ENCODE data around the gene LINGO3.

Gene LINGO3

DNA sequence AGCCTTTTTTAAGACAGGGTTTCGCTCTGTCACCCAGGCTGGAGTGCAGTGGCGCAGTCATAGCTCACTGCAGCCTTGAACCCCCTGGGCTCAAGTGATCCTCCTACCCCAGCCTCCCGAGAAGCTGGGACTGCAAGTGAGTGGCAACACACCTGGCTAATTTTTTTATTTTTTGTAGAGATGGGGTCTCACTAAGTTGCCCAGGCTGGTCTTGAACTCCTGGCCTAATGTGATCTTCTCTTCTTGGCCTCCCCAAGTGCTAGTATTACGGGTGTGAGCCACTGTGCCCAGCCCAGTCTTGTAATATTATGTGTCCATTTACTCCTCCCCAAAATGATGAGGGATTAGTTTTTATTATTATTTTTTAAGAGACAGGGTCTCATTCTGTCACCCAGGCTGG is 3.1 kb upstream of the LINGO3 start:
- TF ChIP-seq ZNF274 (IDR thresholded peaks at IDR 0.05; ENCODE audit: low read depth, low read length), result no peak
- no peak overlapping the region for H3K4me3 ChIP-seq (ENCODE audit: low read length)

DNA sequence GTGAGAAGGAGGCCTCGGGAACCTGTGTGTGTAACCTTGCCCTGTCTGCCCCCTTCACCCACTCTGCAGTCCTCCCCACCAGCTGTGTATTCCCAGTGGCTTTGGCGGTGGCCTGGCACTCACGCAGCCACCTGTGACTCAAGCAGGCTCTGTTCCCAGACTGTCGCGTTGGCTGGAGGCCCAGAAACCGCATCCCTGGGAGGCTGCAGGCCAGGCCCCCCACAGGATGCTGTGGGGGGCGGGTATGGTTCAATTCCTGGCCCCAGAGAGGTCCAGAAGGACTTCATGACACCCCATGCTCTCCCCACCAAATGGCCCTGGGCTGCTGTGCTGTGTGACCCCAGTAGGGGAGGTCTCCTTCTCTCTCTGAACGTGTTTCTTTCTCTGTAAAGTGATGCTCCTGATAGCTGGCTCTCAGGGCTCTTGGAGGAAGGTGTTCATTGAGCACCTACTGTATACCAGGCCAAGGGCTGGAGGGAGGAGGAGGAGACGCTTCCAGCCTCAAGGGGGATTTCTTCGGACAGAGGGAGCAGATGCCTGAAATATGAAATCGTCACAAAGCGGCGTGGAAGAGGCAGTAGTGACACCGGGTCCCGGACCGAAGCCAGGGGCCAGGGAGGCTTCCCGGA is 1.9 kb upstream of the LINGO3 start:
- no peak for TF ChIP-seq ZNF274 (IDR thresholded peaks at IDR 0.05; ENCODE audit: low read depth, low read length)
- H3K4me3 ChIP-seq (ENCODE audit: low read length), result no peak overlapping the region

- no peak overlapping the region for H3K4me3 ChIP-seq (ENCODE audit: low read length)
- no peak for TF ChIP-seq ZNF274 (IDR thresholded peaks at IDR 0.05; ENCODE audit: low read depth, low read length)
Measured at GRCh38 chr19:2307518-2308012, 389 bp downstream of the LINGO3 start.

DNA sequence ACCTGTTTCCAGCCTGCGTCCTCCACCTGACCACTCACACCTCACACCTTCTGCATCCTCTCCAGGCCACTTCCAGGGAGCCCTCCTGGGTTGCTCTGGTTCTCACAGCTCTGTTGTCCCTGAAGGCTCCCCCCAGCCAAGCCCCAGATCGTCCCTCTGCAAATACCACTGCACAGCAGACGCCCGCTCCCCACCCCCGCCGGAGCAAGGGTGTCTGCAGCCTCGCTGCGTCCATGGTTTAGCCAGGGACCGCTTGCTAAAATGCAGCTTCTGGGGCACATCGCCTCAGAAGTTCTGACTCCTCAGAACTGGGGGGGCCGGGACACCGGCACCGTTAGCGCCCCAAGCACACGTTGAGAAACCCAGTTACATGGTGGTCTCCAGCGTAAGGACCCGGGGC is 983 bp downstream of the LINGO3 start:
- no peak overlapping the region for H3K4me3 ChIP-seq (ENCODE audit: low read length)
- no peak for TF ChIP-seq ZNF274 (IDR thresholded peaks at IDR 0.05; ENCODE audit: low read depth, low read length)

DNA sequence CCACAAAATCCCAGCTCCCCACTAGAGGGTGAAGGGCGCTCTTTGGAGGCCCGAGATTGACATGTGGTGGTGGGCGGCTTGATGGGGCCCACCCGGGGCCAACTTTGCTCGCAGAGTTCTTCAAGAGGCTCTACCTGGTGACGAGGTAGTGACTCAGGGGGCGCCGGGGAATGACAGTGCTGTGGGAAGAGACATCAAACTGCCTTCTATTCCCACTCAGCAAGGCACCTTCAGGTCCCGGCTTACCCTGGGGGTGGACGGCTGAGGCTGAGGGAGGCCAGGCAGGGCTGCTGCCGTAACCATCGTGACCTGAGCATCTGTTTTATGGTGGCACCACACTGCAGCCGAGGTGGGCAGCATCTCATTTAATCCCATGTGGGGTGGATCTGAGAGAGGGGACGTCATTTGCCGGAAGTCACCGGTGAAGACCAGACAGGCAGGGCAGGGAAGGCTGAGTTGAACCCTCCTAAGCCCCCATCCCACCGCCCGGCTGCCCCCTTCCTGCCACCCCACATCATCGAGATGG is 1.6 kb downstream of the LINGO3 start:
- TF ChIP-seq ZNF274 (IDR thresholded peaks at IDR 0.05; ENCODE audit: low read depth, low read length), result no peak
- H3K4me3 ChIP-seq (ENCODE audit: low read length), result no peak overlapping the region

DNA sequence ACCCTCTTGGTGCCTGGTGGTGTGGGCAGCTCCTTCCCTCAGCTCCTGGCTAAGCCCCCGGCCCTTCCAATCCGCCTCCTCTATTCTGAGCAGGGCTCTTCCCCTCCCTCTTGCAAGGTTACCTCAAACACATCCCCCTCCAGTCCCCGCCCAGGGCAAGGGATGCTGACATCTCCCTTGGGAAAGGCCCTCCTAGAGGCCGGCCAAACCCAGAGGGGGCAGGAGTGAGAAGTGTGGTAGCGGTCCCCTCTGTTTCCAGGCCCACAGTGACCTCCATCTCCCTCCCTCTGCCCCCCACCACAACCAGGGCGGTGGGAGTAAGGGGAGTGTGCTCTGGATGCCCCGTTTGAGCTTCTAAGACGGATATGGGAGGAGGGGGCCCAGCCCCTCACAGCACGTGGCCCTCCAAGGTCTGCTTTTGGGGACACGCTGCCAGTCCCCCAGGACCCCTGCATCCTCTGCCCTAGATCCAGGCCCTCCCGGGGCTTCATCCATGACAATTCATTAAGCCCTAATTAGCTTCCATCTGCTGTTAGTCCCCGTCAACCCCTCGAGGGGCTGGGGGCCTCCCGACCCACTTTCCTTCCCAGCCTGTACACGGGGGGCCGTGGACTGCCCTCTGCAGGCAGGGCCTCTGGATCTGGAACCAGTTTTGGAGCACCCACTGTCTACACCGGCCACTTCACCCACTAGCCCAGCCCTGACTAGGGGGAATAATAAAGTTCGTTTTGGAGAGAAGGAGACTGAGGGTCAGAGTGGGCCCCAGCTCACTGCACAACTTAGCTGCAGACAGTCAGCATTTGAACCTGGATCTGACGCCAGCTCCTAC is 2.3 kb downstream of the LINGO3 start:
- no peak for TF ChIP-seq ZNF274 (IDR thresholded peaks at IDR 0.05; ENCODE audit: low read depth, low read length)

GRCh38 chr19:2303211-2303798 is 4.6 kb downstream of the LINGO3 start:
- TF ChIP-seq ZNF274 (IDR thresholded peaks at IDR 0.05; ENCODE audit: low read depth, low read length), result no peak

More for the DNA sequence above, 2.3 kb downstream of the LINGO3 start:
- no peak overlapping the region for H3K4me3 ChIP-seq (ENCODE audit: low read length)

GRCh38 chr19:2302319-2303210 is 5.4 kb downstream of the LINGO3 start:
- H3K4me3 ChIP-seq (ENCODE audit: low read length), result no peak overlapping the region
- no peak for TF ChIP-seq ZNF274 (IDR thresholded peaks at IDR 0.05; ENCODE audit: low read depth, low read length)

More at GRCh38 chr19:2303211-2303798, 4.6 kb downstream of the LINGO3 start:
- no peak overlapping the region for H3K4me3 ChIP-seq (ENCODE audit: low read length)

GRCh38 chr19:2300533-2300932 is 7.4 kb downstream of the LINGO3 start:
- TF ChIP-seq ZNF274 (IDR thresholded peaks at IDR 0.05; ENCODE audit: low read depth, low read length), result no peak
- H3K4me3 ChIP-seq (ENCODE audit: low read length), result no peak overlapping the region

DNA sequence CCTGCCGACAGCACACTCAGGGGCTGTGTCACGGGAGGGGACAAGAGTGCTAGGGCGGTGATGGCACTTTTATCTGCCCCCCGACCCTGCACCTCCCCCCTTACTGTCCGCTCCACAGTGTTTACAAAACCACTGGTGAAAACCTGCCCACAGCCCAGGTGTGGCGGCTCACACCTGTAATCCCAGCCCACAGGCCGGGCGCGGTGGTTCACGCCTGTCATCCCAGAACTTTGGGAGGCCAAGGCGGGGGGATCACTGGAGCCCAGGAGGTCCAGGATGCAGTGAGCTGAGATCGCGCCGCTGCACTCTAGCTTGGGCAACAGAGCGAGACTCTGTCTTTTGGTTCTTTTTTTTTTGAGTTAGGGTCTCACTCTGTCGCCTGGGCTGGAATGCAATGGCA is 11.8 kb downstream of the LINGO3 start:
- H3K4me3 ChIP-seq (ENCODE audit: low read length), result no peak overlapping the region
- TF ChIP-seq ZNF274 (IDR thresholded peaks at IDR 0.05; ENCODE audit: low read depth, low read length), result no peak

GRCh38 chr19:2294687-2295335 is 13.1 kb downstream of the LINGO3 start:
- TF ChIP-seq ZNF274 (IDR thresholded peaks at IDR 0.05; ENCODE audit: low read depth, low read length), result no peak
- no peak overlapping the region for H3K4me3 ChIP-seq (ENCODE audit: low read length)

DNA sequence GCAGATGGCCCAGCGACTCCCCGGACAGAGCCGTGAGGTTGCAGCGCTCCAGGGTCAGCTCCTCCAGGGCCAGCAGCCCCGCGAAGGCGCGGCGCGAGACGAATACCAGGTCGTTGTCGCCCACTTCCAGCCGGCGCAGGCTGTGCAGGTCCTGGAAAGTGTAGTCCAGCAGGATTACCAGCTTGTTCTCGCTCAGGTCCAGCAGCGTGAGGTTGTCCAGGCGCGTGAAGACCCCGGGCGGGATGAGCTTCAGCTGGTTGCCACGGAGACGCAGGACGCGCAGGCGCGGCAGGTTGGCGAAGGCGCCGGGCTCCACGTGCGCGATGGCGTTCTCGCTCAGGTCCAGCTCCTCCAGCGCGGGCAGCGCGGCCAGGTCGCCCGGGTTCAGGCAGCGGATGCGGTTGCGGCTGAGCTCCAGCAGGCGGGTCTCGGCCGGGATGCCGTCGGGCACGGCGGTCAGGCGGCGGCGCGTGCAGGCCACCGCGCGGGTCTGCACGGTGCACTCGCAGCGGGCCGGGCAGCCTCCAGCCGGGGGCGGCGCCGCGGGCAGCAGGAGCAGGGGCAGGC is 16.7 kb downstream of the LINGO3 start:
- H3K4me3 ChIP-seq (ENCODE audit: low read length), result peak overlapping the region; percentile 62; the same call in 1 of the 2 replicates

More for the DNA sequence above, 16.7 kb downstream of the LINGO3 start:
- no peak for TF ChIP-seq ZNF274 (IDR thresholded peaks at IDR 0.05; ENCODE audit: low read depth, low read length)

Data from GM08714 (cell line).